ENCODE measurements around the gene ZBED2.

Gene ZBED2

GRCh38 chr3:111619833-111620232, 24.7 kb upstream of the ZBED2 start:
- no peak for TF ChIP-seq CTCF (conservative IDR thresholded peaks at IDR 0.05; ENCODE audit: low read depth)
- ChIA-PET CTCF (interaction anchor here (0.7 kb wide), 1 partner anchor 205 kb away, joined by 4 read pairs; no protein-coding TSS in a partner anchor), POLR2A (ENCODE audit: low non-redundant PET) (no interaction called here)
- no peak overlapping the region for H3K27ac ChIP-seq
- DNase-seq (ENCODE audit: low spot score) = peak; percentile 57

GRCh38 chr3:111618945-111619344, 23.8 kb upstream of the ZBED2 start:
- CTCF ChIA-PET = no interaction called here
- no peak for DNase-seq (ENCODE audit: low spot score)
- no peak overlapping the region for H3K27ac ChIP-seq
- POLR2A ChIA-PET (ENCODE audit: low non-redundant PET) = no interaction called here
- TF ChIP-seq CTCF (conservative IDR thresholded peaks at IDR 0.05; ENCODE audit: low read depth) = no peak

- ChIA-PET POLR2A (ENCODE audit: low non-redundant PET) (no interaction called here), CTCF (interaction anchor here (0.7 kb wide), 1 partner anchor 425 kb away, joined by 3 read pairs; no protein-coding TSS in a partner anchor)
- H3K27ac ChIP-seq = peak overlapping the region; percentile 60
- TF ChIP-seq CTCF (conservative IDR thresholded peaks at IDR 0.05; ENCODE audit: low read depth) = no peak
- DNase-seq (ENCODE audit: low spot score) = no peak
Measured at GRCh38 chr3:111617912-111618601, 22.9 kb upstream of the ZBED2 start.

- ChIA-PET POLR2A (ENCODE audit: low non-redundant PET) (no interaction called here), CTCF (no interaction called here)
- DNase-seq (ENCODE audit: low spot score) = no peak
- H3K27ac ChIP-seq = peak overlapping the region; percentile 60
- TF ChIP-seq CTCF (conservative IDR thresholded peaks at IDR 0.05; ENCODE audit: low read depth) = no peak
Measured at GRCh38 chr3:111617406-111617805, 22.3 kb upstream of the ZBED2 start.

- no peak for DNase-seq (ENCODE audit: low spot score)
- ChIA-PET CTCF (no interaction called here), POLR2A (ENCODE audit: low non-redundant PET) (no interaction called here)
- no peak for TF ChIP-seq CTCF (conservative IDR thresholded peaks at IDR 0.05; ENCODE audit: low read depth)
- no peak overlapping the region for H3K27ac ChIP-seq
Measured at GRCh38 chr3:111616417-111617105, 21.4 kb upstream of the ZBED2 start.

GRCh38 chr3:111615880-111616279, 20.7 kb upstream of the ZBED2 start:
- DNase-seq (ENCODE audit: low spot score) = no peak
- POLR2A ChIA-PET (ENCODE audit: low non-redundant PET) = no interaction called here
- CTCF ChIA-PET = no interaction called here
- H3K27ac ChIP-seq = no peak overlapping the region
- TF ChIP-seq CTCF (conservative IDR thresholded peaks at IDR 0.05; ENCODE audit: low read depth) = no peak

Measured in RWPE1 (cell line).